Hematopoietic multipotent progenitor cell treated with erythropoietin and hydrocortisone succinate and interleukin-3 and kit ligand, for 15 days (in vitro differentiated cells): ENCODE data around the gene CNTNAP2.
A peak's percentile ranks its signal among the peaks of the same experiment; 100 is the strongest.

ENCODE experiments used
- DNase-seq: peaks from one replicate; pipeline ENCODE4 v3.0.0-alpha.2; 2015; ENCODE audit warnings: low spot score

CNTNAP2 gene

GRCh38 chr7:146698995-146699610, 582.5 kb downstream of the CNTNAP2 start:
- DNase-seq: no peak

- no peak for DNase-seq
Measured at GRCh38 chr7:146700015-146700560, 583.5 kb downstream of the CNTNAP2 start.

- DNase-seq: no peak
Measured at GRCh38 chr7:146701166-146701565, 584.6 kb downstream of the CNTNAP2 start.

GRCh38 chr7:146702898-146703297, 586.3 kb downstream of the CNTNAP2 start:
- no peak for DNase-seq

GRCh38 chr7:146709451-146710027, 592.9 kb downstream of the CNTNAP2 start:
- DNase-seq: no peak

GRCh38 chr7:146713205-146713604, 596.6 kb downstream of the CNTNAP2 start:
- no peak for DNase-seq

- DNase-seq: no peak
Measured at GRCh38 chr7:146713934-146714333, 597.3 kb downstream of the CNTNAP2 start.

- DNase-seq: no peak
Measured at GRCh38 chr7:146720195-146720594, 603.6 kb downstream of the CNTNAP2 start.

- peak; percentile 7 for DNase-seq
Measured at GRCh38 chr7:146722986-146723385, 606.4 kb downstream of the CNTNAP2 start.

- DNase-seq: no peak
Measured at GRCh38 chr7:146725520-146725919, 608.9 kb downstream of the CNTNAP2 start.

- peak; percentile 32 for DNase-seq
Measured at GRCh38 chr7:146728141-146728540, 611.5 kb downstream of the CNTNAP2 start.

- DNase-seq: peak; percentile 75
Measured at GRCh38 chr7:146728611-146729010, 612.0 kb downstream of the CNTNAP2 start.

GRCh38 chr7:146731185-146731584, 614.6 kb downstream of the CNTNAP2 start:
- DNase-seq: no peak

- DNase-seq: no peak
Measured at GRCh38 chr7:146735992-146736391, 619.4 kb downstream of the CNTNAP2 start.

GRCh38 chr7:146736446-146737190, 620.0 kb downstream of the CNTNAP2 start:
- no peak for DNase-seq

- DNase-seq: no peak
Measured at GRCh38 chr7:146740039-146740438, 623.4 kb downstream of the CNTNAP2 start.

GRCh38 chr7:146741911-146742310, 625.3 kb downstream of the CNTNAP2 start:
- no peak for DNase-seq

- no peak for DNase-seq
Measured at GRCh38 chr7:146754385-146754784, 637.8 kb downstream of the CNTNAP2 start.

GRCh38 chr7:146755585-146755984, 639.0 kb downstream of the CNTNAP2 start:
- no peak for DNase-seq

- DNase-seq: no peak
Measured at GRCh38 chr7:146764458-146764857, 647.9 kb downstream of the CNTNAP2 start.

GRCh38 chr7:146768957-146769356, 652.4 kb downstream of the CNTNAP2 start:
- no peak for DNase-seq

- no peak for DNase-seq
Measured at GRCh38 chr7:146772601-146773000, 656.0 kb downstream of the CNTNAP2 start.

GRCh38 chr7:146773506-146773905, 656.9 kb downstream of the CNTNAP2 start:
- DNase-seq: no peak
